Hepatocyte (in vitro differentiated cells): ENCODE measurements around the gene DNM2. TPM values are rescaled to one million over a fixed set of nuclear protein-coding genes. Genes with fewer than 3 reads are reported as not detected.

Experiments
- DNase-seq: peaks from one replicate; pipeline ENCODE4 v3.0.0-alpha.2; 2016; ENCODE audit warnings: low spot score
- H2AFZ ChIP-seq: fragments of 200-600 bp; sonication (generic); 2 replicates; pipeline ENCODE4 v1.6.0; 2016; ENCODE audit warnings: antibody characterized with exemption, mild to moderate bottlenecking
- H3K27ac ChIP-seq: fragments of 200-600 bp; sonication (generic); 2 replicates; pipeline ENCODE4 v1.5.1; 2016; ENCODE audit warnings: mild to moderate bottlenecking
- H3K27me3 ChIP-seq: fragments of 200-600 bp; sonication (generic); 2 replicates; pipeline ENCODE4 v1.6.1; 2016
- H3K36me3 ChIP-seq: fragments of 200-600 bp; sonication (generic); replicated peaks from 2 replicates; pipeline ENCODE4 v1.5.1; 2016; ENCODE audit warnings: low read depth; ENCODE audit not compliant: insufficient read depth
- H3K4me1 ChIP-seq: fragments of 200-600 bp; sonication (generic); 2 replicates; pipeline ENCODE4 v1.5.1; 2016; ENCODE audit warnings: mild to moderate bottlenecking, moderate library complexity; ENCODE audit not compliant: insufficient read depth
- H3K4me2 ChIP-seq: fragments of 200-600 bp; sonication (generic); 2 replicates; pipeline ENCODE4 v1.6.0; 2016
- H3K4me3 ChIP-seq: fragments of 200-600 bp; sonication (generic); 2 replicates; pipeline ENCODE4 v1.5.1; 2016; ENCODE audit warnings: mild to moderate bottlenecking
- H3K79me2 ChIP-seq: fragments of 200-600 bp; sonication (generic); 2 replicates; pipeline ENCODE4 v1.6.0; 2017; ENCODE audit warnings: mild to moderate bottlenecking
- H3K9me2 ChIP-seq: fragments of 200-600 bp; sonication (generic); replicated peaks from 2 replicates; pipeline ENCODE4 v1.6.0; 2017; ENCODE audit warnings: mild to moderate bottlenecking; ENCODE audit not compliant: insufficient read depth
- H3K9me3 ChIP-seq: fragments of 200-600 bp; sonication (generic); 2 replicates; pipeline ENCODE4 v1.5.1; 2016; ENCODE audit warnings: low read depth, mild to moderate bottlenecking
- H4K20me1 ChIP-seq: fragments of 200-600 bp; sonication (generic); 2 replicates; pipeline ENCODE4 v1.6.0; 2016; ENCODE audit warnings: mild to moderate bottlenecking; ENCODE audit not compliant: insufficient read depth, poor library complexity, severe bottlenecking
- CTCF ChIP-seq: fragments of 200-600 bp; sonication (generic); IDR thresholded peaks from 2 replicates; pipeline ENCODE4 v1.5.1; 2016; ENCODE audit warnings: antibody characterized with exemption, mild to moderate bottlenecking; ENCODE audit not compliant: poor library complexity
- EZH2 ChIP-seq: fragments of 200-600 bp; sonication (generic); IDR thresholded peaks from 2 replicates; pipeline ENCODE4 v1.6.1; 2016; ENCODE audit warnings: antibody characterized with exemption, mild to moderate bottlenecking, borderline replicate concordance
- EZH2phosphoT487 ChIP-seq: fragments of 200-600 bp; sonication (generic); IDR thresholded peaks from one replicate; pipeline ENCODE4 v1.6.1; 2018; ENCODE audit warnings: antibody characterized with exemption, mild to moderate bottlenecking, low read depth, moderate library complexity; ENCODE audit not compliant: unreplicated experiment, severe bottlenecking
- WGBS: methylation state at CpG from one replicate; pipeline ENCODE4 v1.1.6; 2016; ENCODE audit warnings: low lambda C conversion rate; ENCODE audit errors: missing lambda C conversion rate; 5-methylcytosine and 5-hydroxymethylcytosine counted together
- polyA plus RNA-seq: library from polyadenylated mRNA; unstranded; fragments of >200 nt; fragmentation: Nextera tagmentation; extraction: Ambion mirVana; gene quantifications from 2 replicates; pipeline ENCODE4 v1.2.1, GENCODE V29; 2016
- total RNA-seq: library from RNA; depleted of rRNA; stranded (reverse); fragments of >200 nt; gene quantifications from 2 replicates; pipeline ENCODE4 v1.2.3, GENCODE V29; 2014

The DNM2 gene
- total and polyA plus RNA-seq, 2 experiments from 2014 or later: 93.9 to 130 TPM

GRCh38 chr19:10699650-10700335 lies 18.1 kb upstream of the DNM2 start:
- Histone ChIP-seq H3K4me3 (no peak overlapping the region), H3K36me3 (no peaks in the 10 kb centered on the region), H3K4me2 (no peak overlapping the region), H3K9me3 (no peaks in the 10 kb centered on the region), H2AFZ (no peak overlapping the region), H3K27ac (no peak overlapping the region), H3K9me2 (no peaks in the 10 kb centered on the region), H4K20me1 (peaks cover 4% of the 10 kb centered on the region), H3K27me3 (no peaks in the 10 kb centered on the region), H3K4me1 (no peaks in the 10 kb centered on the region), H3K79me2 (no peaks in the 10 kb centered on the region)
- 45% methylated on average over 15 of the region's 15 CpGs for WGBS
- no peak for TF ChIP-seq EZH2
- TF ChIP-seq CTCF: peak; percentile 59
- DNase-seq: peak; percentile 61

- peak; percentile 46 for DNase-seq
- Histone ChIP-seq H3K9me2 (no peaks in the 10 kb centered on the region), H3K27ac (no peak overlapping the region), H3K4me1 (no peaks in the 10 kb centered on the region), H2AFZ (peak overlapping the region; percentile 82), H3K27me3 (no peaks in the 10 kb centered on the region), H3K4me3 (peak overlapping the region; percentile 73), H4K20me1 (no peaks in the 10 kb centered on the region), H3K9me3 (no peaks in the 10 kb centered on the region), H3K79me2 (no peaks in the 10 kb centered on the region), H3K36me3 (no peaks in the 10 kb centered on the region), H3K4me2 (peak overlapping the region; percentile 93)
- TF ChIP-seq CTCF (peak; percentile 19), EZH2phosphoT487 (no peak)
- 7% methylated on average over 24 of the region's 24 CpGs for WGBS
Measured at GRCh38 chr19:10701955-10702525, 15.8 kb upstream of the DNM2 start.

DNA sequence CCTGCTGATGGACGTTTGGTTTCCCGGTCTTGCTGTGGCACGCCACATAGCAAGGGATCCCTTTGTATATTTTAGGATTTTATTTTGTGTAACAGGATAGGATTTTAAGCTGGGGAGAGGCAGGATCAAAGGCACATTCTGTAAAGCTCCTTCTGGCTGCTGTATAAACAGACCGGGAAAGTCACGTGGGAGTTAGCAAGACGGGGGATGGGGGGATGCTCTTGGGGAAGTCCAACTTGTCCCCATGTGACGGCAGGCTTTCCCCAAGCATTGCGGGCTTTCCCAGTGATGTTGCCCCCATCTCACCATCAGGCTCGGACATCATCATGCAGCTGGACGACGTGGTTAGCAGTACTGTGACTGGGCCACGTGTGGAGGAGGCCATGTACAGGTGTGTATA lies 10.9 kb upstream of the DNM2 start:
- no peak overlapping the region for H3K4me2 ChIP-seq
- H3K36me3 ChIP-seq: no peaks in the 10 kb centered on the region
- H3K9me2 ChIP-seq: no peaks in the 10 kb centered on the region
- peak; percentile 49 for DNase-seq
- H3K4me3 ChIP-seq: no peak overlapping the region
- H3K27ac ChIP-seq: no peak overlapping the region
- no peak overlapping the region for H2AFZ ChIP-seq
- no peaks in the 10 kb centered on the region for H4K20me1 ChIP-seq
- no peaks in the 10 kb centered on the region for H3K4me1 ChIP-seq
- 45% methylated on average over 12 of the region's 12 CpGs for WGBS
- no peaks in the 10 kb centered on the region for H3K79me2 ChIP-seq
- no peaks in the 10 kb centered on the region for H3K27me3 ChIP-seq
- TF ChIP-seq EZH2phosphoT487 (no peak), CTCF (no peak), EZH2 (no peak)
- H3K9me3 ChIP-seq: no peaks in the 10 kb centered on the region
